MM.1S (cell line): ENCODE results near the gene PTPRG.

Experiments
- DNase-seq: peaks from one replicate; pipeline ENCODE4 v3.0.0-alpha.2; 2015
- H2AFZ ChIP-seq: fragments of 300-600 bp; sonication (generic); 2 replicates; pipeline ENCODE4 v1.6.0; 2016; ENCODE audit warnings: antibody characterized with exemption, low read length
- H3F3A ChIP-seq: fragments of 300-600 bp; sonication (generic); 2 replicates; pipeline ENCODE4 v1.6.1; 2016; ENCODE audit warnings: mild to moderate bottlenecking, antibody characterized with exemption, low read length, moderate library complexity, mixed read lengths; ENCODE audit not compliant: insufficient read depth
- H3K27ac ChIP-seq: fragments of 300-600 bp; sonication (generic); 2 replicates; pipeline ENCODE4 v1.5.1; 2016; ENCODE audit warnings: mild to moderate bottlenecking, low read length
- H3K27me3 ChIP-seq: fragments of 300-600 bp; sonication (generic); replicated peaks from 2 replicates; pipeline ENCODE4 v1.6.0; 2016; ENCODE audit warnings: low read length; ENCODE audit not compliant: insufficient read depth
- H3K36me3 ChIP-seq: fragments of 300-600 bp; sonication (generic); replicated peaks from 2 replicates; pipeline ENCODE4 v1.6.1; 2016; ENCODE audit warnings: mild to moderate bottlenecking, low read length, mixed read lengths; ENCODE audit not compliant: insufficient read depth
- H3K4me1 ChIP-seq: fragments of 300-600 bp; sonication (generic); 2 replicates; pipeline ENCODE4 v1.6.1; 2016; ENCODE audit warnings: low read length, mixed read lengths
- H3K4me2 ChIP-seq: fragments of 300-600 bp; sonication (generic); 2 replicates; pipeline ENCODE4 v1.6.0; 2016; ENCODE audit warnings: low read depth, low read length
- H3K4me3 ChIP-seq: fragments of 300-600 bp; sonication (generic); 2 replicates; pipeline ENCODE4 v1.5.1; 2016; ENCODE audit warnings: low read length, mixed read lengths
- H3K79me2 ChIP-seq: fragments of 300-600 bp; sonication (generic); 2 replicates; pipeline ENCODE4 v1.6.1; 2016; ENCODE audit warnings: mixed run types, low read length, mixed read lengths
- H3K9ac ChIP-seq: fragments of 300-600 bp; sonication (generic); 2 replicates; pipeline ENCODE4 v1.6.1; 2016; ENCODE audit warnings: low read length, mixed read lengths
- H3K9me2 ChIP-seq: fragments of 300-600 bp; sonication (generic); replicated peaks from 2 replicates; pipeline ENCODE4 v1.6.1; 2016; ENCODE audit warnings: mild to moderate bottlenecking, low read length, mixed read lengths; ENCODE audit not compliant: insufficient read depth
- H3K9me3 ChIP-seq: fragments of 300-600 bp; sonication (generic); replicated peaks from 2 replicates; pipeline ENCODE4 v1.6.1; 2016; ENCODE audit warnings: mild to moderate bottlenecking, low read length, mixed read lengths; ENCODE audit not compliant: insufficient read depth
- H4K20me1 ChIP-seq: fragments of 300-600 bp; sonication (generic); 2 replicates; pipeline ENCODE4 v1.6.1; 2016; ENCODE audit warnings: mild to moderate bottlenecking, low read length, moderate library complexity, mixed read lengths; ENCODE audit not compliant: insufficient read depth
- EZH2 ChIP-seq: fragments of 300-600 bp; sonication (generic); optimal IDR thresholded peaks from 2 replicates; pipeline ENCODE3; 2017; ENCODE audit warnings: low read depth, mild to moderate bottlenecking, antibody characterized with exemption, low read length, mixed read lengths
- EZH2phosphoT487 ChIP-seq: fragments of 300-600 bp; sonication (generic); IDR thresholded peaks from 2 replicates; pipeline ENCODE4 v1.6.1; 2018; ENCODE audit warnings: antibody characterized with exemption, low read length
- TF ChIP-seq, protein P1 (sequence below): fragments of 300-600 bp; sonication (generic); IDR thresholded peaks from 2 replicates; pipeline ENCODE4 v1.5.1; 2016; ENCODE audit warnings: antibody characterized with exemption, low read length, mixed read lengths

Gene PTPRG

GRCh38 chr3:61582846-61583245 lies 21.5 kb downstream of the PTPRG start:
- H3K79me2 ChIP-seq = peaks cover 6% of the 10 kb centered on the region
- H4K20me1 ChIP-seq = no peaks in the 10 kb centered on the region
- H3K9ac ChIP-seq = no peak overlapping the region
- no peak overlapping the region for H3K27ac ChIP-seq
- H3F3A ChIP-seq = no peaks in the 10 kb centered on the region
- H3K4me2 ChIP-seq = no peak overlapping the region
- no peaks in the 10 kb centered on the region for H3K9me3 ChIP-seq
- H3K4me3 ChIP-seq = no peak overlapping the region
- H3K4me1 ChIP-seq = peaks cover 4% of the 10 kb centered on the region; the same call in 1 of the 2 replicates
- no peak overlapping the region for H2AFZ ChIP-seq
- no peak for DNase-seq
- no peaks in the 10 kb centered on the region for H3K9me2 ChIP-seq
- H3K27me3 ChIP-seq = no peaks in the 10 kb centered on the region
- H3K36me3 ChIP-seq = no peaks in the 10 kb centered on the region
- TF ChIP-seq EZH2 = no peak
- TF ChIP-seq, protein P1, sequence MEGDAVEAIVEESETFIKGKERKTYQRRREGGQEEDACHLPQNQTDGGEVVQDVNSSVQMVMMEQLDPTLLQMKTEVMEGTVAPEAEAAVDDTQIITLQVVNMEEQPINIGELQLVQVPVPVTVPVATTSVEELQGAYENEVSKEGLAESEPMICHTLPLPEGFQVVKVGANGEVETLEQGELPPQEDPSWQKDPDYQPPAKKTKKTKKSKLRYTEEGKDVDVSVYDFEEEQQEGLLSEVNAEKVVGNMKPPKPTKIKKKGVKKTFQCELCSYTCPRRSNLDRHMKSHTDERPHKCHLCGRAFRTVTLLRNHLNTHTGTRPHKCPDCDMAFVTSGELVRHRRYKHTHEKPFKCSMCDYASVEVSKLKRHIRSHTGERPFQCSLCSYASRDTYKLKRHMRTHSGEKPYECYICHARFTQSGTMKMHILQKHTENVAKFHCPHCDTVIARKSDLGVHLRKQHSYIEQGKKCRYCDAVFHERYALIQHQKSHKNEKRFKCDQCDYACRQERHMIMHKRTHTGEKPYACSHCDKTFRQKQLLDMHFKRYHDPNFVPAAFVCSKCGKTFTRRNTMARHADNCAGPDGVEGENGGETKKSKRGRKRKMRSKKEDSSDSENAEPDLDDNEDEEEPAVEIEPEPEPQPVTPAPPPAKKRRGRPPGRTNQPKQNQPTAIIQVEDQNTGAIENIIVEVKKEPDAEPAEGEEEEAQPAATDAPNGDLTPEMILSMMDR = no peak

DNA sequence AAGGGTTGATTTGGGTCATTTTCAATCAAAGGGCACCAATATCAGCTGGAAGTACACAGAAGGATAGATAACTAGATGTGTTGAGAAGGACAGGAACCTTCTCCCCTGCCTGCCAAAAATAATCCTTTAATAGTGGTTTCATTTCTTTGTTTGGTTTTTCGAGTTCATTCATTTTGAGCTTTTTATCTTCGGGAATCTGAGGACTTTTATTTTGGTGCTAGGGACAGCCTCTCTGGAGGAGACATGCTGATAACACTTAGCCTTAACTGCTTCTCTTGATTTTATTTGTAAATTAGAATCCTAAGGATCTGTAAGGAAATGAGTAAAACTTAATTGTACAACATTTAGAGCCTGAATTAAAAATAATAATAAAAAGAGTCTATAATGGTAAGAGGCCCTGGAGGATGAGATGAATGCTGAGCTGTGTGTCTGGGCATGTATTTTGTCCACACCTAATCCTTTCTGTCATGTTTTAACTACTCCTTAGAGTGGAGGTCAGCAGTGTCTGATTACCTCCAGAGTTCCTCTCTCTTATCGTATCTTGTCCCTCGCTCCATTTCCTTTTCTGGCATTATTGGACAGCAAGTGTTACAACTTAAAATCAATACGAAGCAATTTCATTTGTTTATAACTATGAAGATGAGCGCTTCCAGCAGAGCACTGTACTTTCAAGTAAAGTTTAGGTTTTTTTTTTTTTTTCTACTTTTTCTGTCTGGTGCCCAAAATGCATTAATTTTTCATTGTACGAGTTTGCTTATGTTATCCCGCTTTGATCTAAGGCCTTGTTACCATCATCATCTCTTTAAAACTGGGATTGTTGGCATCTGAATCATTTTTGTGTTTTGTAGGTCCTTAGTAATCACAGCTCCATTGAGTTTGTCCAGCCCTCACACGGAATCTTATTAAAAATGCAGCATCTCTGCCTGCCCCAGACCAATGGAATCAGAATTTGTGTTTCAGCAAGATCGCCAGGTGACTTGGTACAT lies 22.8 kb downstream of the PTPRG start:
- Histone ChIP-seq H2AFZ (no peak overlapping the region), H3K9ac (no peak overlapping the region), H3K27ac (no peak overlapping the region), H3K36me3 (no peaks in the 10 kb centered on the region), H3K4me2 (no peak overlapping the region), H3K79me2 (peaks cover 6% of the 10 kb centered on the region), H3K27me3 (no peaks in the 10 kb centered on the region), H3K9me2 (no peaks in the 10 kb centered on the region), H3F3A (no peaks in the 10 kb centered on the region), H4K20me1 (no peaks in the 10 kb centered on the region), H3K4me3 (no peak overlapping the region), H3K4me1 (peaks cover 4% of the 10 kb centered on the region; the same call in 1 of the 2 replicates), H3K9me3 (no peaks in the 10 kb centered on the region)
- no peak for TF ChIP-seq EZH2phosphoT487
- no peak for DNase-seq

- H3K27ac ChIP-seq = no peak overlapping the region
- H3K27me3 ChIP-seq = no peaks in the 10 kb centered on the region
- H3K9me3 ChIP-seq = no peaks in the 10 kb centered on the region
- no peaks in the 10 kb centered on the region for H3K9me2 ChIP-seq
- H4K20me1 ChIP-seq = no peaks in the 10 kb centered on the region
- no peak overlapping the region for H3K9ac ChIP-seq
- no peak overlapping the region for H3K4me2 ChIP-seq
- TF ChIP-seq, protein P1 = no peak
- no peaks in the 10 kb centered on the region for H3K36me3 ChIP-seq
- H3F3A ChIP-seq = no peaks in the 10 kb centered on the region
- H2AFZ ChIP-seq = no peak overlapping the region
- H3K4me3 ChIP-seq = no peak overlapping the region
- peaks cover 3% of the 10 kb centered on the region; the same call in 1 of the 2 replicates for H3K79me2 ChIP-seq
- H3K4me1 ChIP-seq = no peaks in the 10 kb centered on the region
- no peak for DNase-seq
These were observed 28.5 kb downstream of the PTPRG start for GRCh38 chr3:61589856-61590255.

DNA sequence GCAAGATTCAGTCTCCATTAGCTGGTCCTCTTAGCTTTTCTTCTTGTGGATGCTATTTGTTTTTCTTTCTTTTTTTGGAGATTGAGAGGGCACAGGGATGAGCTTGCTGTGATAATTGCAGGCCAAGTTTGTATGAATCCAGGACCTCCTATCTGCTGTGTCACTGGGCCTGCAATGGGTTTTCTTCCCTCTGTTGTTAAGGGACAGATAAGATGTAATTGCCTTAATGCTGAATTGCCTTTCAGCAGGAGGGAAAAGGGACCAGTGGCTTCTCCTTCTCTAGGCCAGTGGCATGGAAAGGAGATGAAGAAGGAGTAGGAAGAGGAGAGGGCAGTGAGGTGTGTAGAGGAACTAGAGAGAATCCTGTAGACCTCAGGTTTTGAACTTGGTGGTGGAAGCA lies 29.9 kb downstream of the PTPRG start:
- no peak overlapping the region for H3K4me3 ChIP-seq
- no peaks in the 10 kb centered on the region for H3K27me3 ChIP-seq
- no peak overlapping the region for H2AFZ ChIP-seq
- 0 out of 2 replicates have a peak, but pooled peaks cover 3% of the 10 kb centered on the region for H3K79me2 ChIP-seq
- no peaks in the 10 kb centered on the region for H3K36me3 ChIP-seq
- no peak overlapping the region for H3K4me2 ChIP-seq
- TF ChIP-seq EZH2 = no peak
- TF ChIP-seq, protein P1 = no peak
- TF ChIP-seq EZH2phosphoT487 = no peak
- no peaks in the 10 kb centered on the region for H3K9me3 ChIP-seq
- no peaks in the 10 kb centered on the region for H3K4me1 ChIP-seq
- no peak overlapping the region for H3K9ac ChIP-seq
- no peaks in the 10 kb centered on the region for H4K20me1 ChIP-seq
- no peak for DNase-seq
- H3K27ac ChIP-seq = no peak overlapping the region
- H3F3A ChIP-seq = no peaks in the 10 kb centered on the region
- no peaks in the 10 kb centered on the region for H3K9me2 ChIP-seq
